GM19372 (cell line): Measurements from ENCODE around the gene CAMK2D.
"Not testable (repeated sequence)": the region's sequence is repeated elsewhere in the genome, so short reads cannot be mapped to it uniquely, and the experiment has no call there.

ENCODE experiments used
- ATAC-seq: cut with Tn5 transposase; IDR thresholded peaks from one replicate; pipeline ENCODE4 v1.9.1; 2021; ENCODE audit warnings: mild to moderate bottlenecking, low read depth, moderate library complexity; ENCODE audit not compliant: unreplicated experiment

CAMK2D gene

GRCh38 chr4:113739197-113739596, 22.3 kb downstream of the CAMK2D start:
- ATAC-seq, result no peak

GRCh38 chr4:113738251-113738650, 23.3 kb downstream of the CAMK2D start:
- no peak for ATAC-seq

GRCh38 chr4:113733685-113734084, 27.9 kb downstream of the CAMK2D start:
- ATAC-seq, result no peak

GRCh38 chr4:113732967-113733527, 28.5 kb downstream of the CAMK2D start:
- no peak for ATAC-seq

GRCh38 chr4:113730467-113731216, 30.9 kb downstream of the CAMK2D start:
- no peak for ATAC-seq

GRCh38 chr4:113727802-113728201, 33.7 kb downstream of the CAMK2D start:
- no peak for ATAC-seq

GRCh38 chr4:113725963-113726362, 35.6 kb downstream of the CAMK2D start:
- no peak for ATAC-seq

GRCh38 chr4:113718252-113718651, 43.3 kb downstream of the CAMK2D start:
- ATAC-seq, result no peak

- ATAC-seq, result no peak
These were observed 49.5 kb downstream of the CAMK2D start for GRCh38 chr4:113711883-113712662.

GRCh38 chr4:113708250-113708649, 53.3 kb downstream of the CAMK2D start:
- ATAC-seq, result peak; percentile 55

- ATAC-seq, result no peak
These were observed 54.5 kb downstream of the CAMK2D start for GRCh38 chr4:113707048-113707447.

GRCh38 chr4:113705097-113705496, 56.4 kb downstream of the CAMK2D start:
- not testable (repeated sequence) for ATAC-seq

- ATAC-seq, result not testable (repeated sequence)
These were observed 58.9 kb downstream of the CAMK2D start for GRCh38 chr4:113702596-113702995.

- ATAC-seq, result no peak
These were observed 60.4 kb downstream of the CAMK2D start for GRCh38 chr4:113701169-113701568.

GRCh38 chr4:113700602-113701150, 60.9 kb downstream of the CAMK2D start:
- ATAC-seq, result no peak

- ATAC-seq, result no peak
These were observed 61.8 kb downstream of the CAMK2D start for GRCh38 chr4:113699772-113700171.

- ATAC-seq, result no peak
These were observed 64.1 kb downstream of the CAMK2D start for GRCh38 chr4:113697429-113697828.

- ATAC-seq, result no peak
These were observed 66.0 kb downstream of the CAMK2D start for GRCh38 chr4:113695328-113696169.

GRCh38 chr4:113694008-113694407, 67.5 kb downstream of the CAMK2D start:
- ATAC-seq, result no peak

- ATAC-seq, result peak; percentile 92
These were observed 68.6 kb downstream of the CAMK2D start for GRCh38 chr4:113692809-113693411.
